HEK293 (cell line): ENCODE results near the gene BYSL.

Experiments
- CTCF ChIP-seq: fragments of 450-650 bp; formaldehyde crosslinking; IDR thresholded peaks from 2 replicates; pipeline ENCODE4 v1.5.1; 2016; ENCODE audit warnings: missing biosample characterization, missing genetic modification characterization
- PRDM1 ChIP-seq: fragments of 450-650 bp; formaldehyde crosslinking; IDR thresholded peaks from 2 replicates; pipeline ENCODE4; 2016; ENCODE audit warnings: missing biosample characterization, missing genetic modification characterization
- TCF7L2 ChIP-seq: IDR thresholded peaks from 2 replicates; pipeline ENCODE4 v1.6.1; 2011; ENCODE audit warnings: low read depth, mild to moderate bottlenecking, inconsistent platforms, low read length, moderate library complexity, borderline replicate concordance
- ZNF274 ChIP-seq, 2 experiments: fragments of 200-500 bp in 1 of 2; fragments of 450-650 bp in 1 of 2; sonication (Bioruptor generic) in 1 of 2; formaldehyde crosslinking in 1 of 2; IDR thresholded peaks; 2 replicates each; pipeline versions ENCODE4 v1.5.1 to v1.6.1; 2014 to 2016; ENCODE audit warnings: borderline replicate concordance in 1 of 2, inconsistent platforms in 1 of 2, low read length in 1 of 2, missing biosample characterization in 1 of 2, missing genetic modification characterization in 1 of 2
- ZSCAN18 ChIP-seq: fragments of 450-650 bp; formaldehyde crosslinking; IDR thresholded peaks from 2 replicates; pipeline ENCODE4 v1.5.1; 2016; ENCODE audit warnings: missing biosample characterization, missing genetic modification characterization

- TF ChIP-seq TCF7L2, result no peak
- TF ChIP-seq PRDM1 (tag by site-specific recombination), result no peak
- TF ChIP-seq CTCF (tag by site-specific recombination), result peak; percentile 97
- no peak for TF ChIP-seq ZNF274 (IDR thresholded peaks at IDR 0.05; ENCODE audit: low read length)
- no peak for TF ChIP-seq ZNF274 (tag by site-specific recombination; IDR thresholded peaks at IDR 0.05; ENCODE audit: borderline replicate concordance)
- TF ChIP-seq ZSCAN18 (tag by site-specific recombination), result no peak; the same call in 1 of the 2 replicates
These were observed at the start of gene BYSL, which contains the start of gene MED20 for GRCh38 chr6:41920921-41921711.
